CD4-positive, alpha-beta T cell treated with Interleukin-6 at 100 ng/mL for 8 hours (primary cell): Measurements from ENCODE around the gene GCGR.
"Not testable (repeated sequence)": the region's sequence is repeated elsewhere in the genome, so short reads cannot be mapped to it uniquely, and the experiment has no call there.

Source experiments
- DNase-seq: peaks from one replicate; pipeline ENCODE4 v3.0.0-alpha.2; 2020; ENCODE audit warnings: mixed read lengths, low spot score

The GCGR gene

DNA sequence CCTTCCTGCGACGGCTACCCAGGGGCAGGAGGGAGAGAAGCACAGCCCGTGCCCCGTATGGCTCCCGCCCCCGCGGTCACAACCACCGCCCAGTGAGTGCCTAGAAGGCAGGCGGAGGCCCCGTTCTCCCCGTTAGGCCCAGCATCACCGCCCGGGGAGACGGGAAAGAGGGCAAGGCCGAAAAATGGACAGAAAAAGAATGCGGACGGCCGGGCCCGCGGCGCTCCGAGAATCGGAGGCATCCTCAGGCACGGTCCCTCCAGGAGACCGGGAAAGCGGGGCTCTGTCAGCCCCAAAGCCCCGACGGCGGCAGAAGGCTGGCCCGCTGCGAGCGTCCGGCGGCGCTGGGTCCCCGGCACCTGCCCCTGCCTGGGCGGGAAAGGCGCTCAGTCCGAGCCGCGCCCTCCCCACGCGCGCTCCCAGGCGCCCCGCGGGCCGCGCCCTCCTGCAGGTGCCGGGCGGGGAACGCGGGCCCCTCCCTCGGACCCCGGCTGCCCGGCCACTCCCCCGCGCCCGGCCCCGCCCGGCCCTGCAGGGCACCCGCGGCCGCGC is 28.7 kb downstream of the GCGR start:
- no peak for DNase-seq

DNA sequence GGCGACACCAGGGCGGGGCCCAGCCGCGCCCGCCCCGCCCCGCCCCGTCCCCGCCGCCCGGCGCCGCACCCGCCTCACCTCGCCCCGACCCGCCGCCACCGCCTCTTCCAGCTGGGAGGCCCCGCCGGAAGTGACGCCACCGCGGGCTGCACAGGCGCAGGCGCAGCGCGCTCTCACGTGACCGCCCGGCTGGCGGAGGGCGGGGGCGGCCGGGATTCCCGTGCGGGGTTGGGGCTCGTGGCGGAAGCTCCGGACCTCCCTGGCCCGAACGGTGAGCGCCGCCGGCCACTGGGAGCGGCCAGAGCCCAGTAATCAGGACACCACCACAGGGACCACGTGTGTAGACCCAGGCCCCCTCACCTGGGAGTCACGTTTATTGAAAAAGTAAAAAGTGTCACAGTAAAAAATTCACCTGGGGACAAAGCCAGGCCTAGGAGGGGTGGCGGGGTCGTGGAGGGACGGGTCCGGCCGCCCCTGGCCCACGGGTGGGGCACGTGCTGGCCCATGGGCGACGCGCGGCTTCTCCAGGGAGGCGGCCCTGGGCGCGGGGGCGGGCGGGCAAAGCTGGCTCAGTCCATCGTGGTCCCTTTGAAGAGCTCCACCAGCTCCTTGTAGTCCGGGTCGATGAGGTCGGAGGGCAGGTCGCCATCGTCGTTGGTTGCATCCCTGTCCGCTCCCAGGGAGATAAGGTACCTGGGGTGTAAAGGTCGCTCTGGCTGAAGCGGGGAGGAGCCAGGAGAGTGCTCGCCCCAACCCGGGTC is 29.4 kb downstream of the GCGR start, which contains the start of gene MCRIP1:
MCRIP1 (minus strand) TSS at position 132 of the 761 bp plus-strand sequence. CDS start 8,785 bp downstream, outside the sequence.
- DNase-seq: peak; percentile 91

DNA sequence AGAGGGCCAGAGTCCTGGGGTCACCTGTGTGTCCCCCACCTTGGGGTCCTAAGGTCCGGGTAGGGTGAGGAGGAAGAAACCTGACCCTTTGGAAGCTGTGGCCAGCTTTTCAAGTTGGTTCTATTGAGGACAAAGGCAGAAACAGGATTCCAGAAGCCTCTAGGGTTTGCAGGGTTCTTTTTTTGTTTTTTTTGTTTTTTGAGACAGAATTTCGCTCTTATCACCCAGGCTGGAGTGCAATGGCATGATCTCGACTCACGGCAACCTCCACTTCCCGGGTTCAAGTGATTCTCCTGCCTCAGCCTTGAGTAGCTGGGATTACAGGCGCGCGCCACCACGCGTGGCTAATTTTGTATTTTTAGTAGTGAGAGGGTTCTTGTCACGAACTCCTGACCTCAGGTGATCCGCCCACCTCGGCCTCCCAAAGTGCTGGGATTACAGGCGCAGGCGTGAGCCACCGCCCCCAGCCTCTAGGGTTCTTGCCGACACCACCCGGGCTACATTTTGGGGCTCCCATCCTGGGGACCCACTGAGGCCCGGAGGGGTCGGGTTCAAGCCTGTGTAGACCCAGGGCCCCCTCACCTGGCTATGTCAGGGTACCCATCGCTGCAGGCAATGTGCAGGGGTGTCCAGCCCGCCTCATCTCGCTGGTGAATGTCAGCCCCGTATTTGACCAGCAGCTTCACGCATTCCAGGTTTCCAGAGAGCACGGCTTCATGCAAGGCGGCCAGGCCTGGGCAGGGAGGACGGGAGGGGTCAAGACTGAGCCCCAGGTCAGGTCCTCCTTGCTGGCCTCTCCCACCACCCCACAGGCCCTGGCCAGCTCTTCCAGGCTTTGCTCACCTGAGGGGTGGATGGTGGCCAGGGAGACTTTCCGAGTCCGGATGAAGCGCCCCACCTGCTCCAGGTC is 30.2 kb downstream of the GCGR start:
- DNase-seq: no peak

DNA sequence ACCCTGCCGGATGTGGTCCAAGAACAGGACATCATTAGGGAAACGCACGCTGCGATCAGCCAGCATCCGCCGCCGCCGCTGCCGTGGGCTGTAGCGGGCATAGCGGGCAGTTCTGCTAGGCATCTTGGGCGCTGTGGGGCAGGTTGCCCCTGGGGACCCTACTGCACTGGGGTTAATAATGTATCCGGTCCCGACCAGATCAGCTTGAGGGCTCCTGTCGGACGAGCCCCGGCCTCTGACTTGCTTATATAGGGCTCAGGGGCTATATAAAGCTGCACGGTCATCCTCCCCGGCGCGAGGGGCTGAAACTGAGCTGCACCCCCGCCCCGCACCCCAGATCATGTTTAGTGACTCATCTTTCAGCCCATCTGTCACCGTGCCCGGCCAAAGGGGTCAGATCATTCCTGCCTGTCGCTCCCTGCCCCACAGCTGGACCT is 30.9 kb downstream of the GCGR start, which contains the start of gene PPP1R27:
PPP1R27 (minus strand) TSS at position 220 of the 437 bp plus-strand sequence; CDS start at position 123, 97 bp downstream.
- DNase-seq: no peak

DNA sequence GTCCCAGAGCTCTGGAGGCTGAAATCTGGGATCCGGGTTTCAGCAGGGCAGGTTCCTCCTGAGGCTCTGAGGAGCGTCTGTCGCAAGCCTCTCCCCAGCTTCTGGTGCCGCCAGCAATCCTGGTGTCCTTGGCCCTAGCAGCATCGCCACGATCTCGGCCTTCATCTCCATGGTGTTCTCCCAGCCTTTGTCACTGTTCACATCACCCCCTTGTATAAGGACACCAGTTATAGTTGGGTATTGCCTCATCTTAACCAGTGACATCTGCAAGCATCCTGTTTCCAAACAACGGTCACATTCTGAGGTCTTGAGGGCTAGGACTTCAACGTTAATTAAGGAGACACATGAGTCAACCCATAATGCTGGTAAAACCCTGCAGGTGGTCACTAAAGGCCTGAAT is 33.7 kb downstream of the GCGR start:
- DNase-seq: no peak

DNA sequence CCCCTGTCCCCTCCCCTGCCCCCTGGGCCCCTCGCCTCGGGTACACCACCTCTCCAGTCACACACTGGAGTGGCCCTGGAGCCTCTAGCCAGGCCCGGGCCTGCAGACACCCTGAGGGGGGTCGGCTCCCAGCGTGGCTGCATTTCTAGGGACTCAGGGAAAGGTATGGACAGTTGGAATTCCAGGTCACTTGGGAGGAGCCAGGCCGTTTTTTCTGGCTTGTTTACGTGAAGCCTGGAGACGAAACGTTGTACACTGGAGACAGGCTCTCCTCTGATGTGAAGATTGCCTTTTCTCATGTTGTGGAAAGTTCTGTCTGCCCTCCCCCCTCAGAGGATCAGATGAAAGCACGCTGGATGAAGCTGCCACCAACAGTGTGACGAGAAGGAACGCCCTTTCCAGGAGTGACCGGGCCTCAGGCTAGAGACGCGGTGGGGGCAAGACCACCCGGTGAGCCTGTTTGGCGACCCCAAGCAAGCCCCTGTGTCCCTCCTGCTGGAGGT is 34.9 kb downstream of the GCGR start:
- DNase-seq: no peak

DNA sequence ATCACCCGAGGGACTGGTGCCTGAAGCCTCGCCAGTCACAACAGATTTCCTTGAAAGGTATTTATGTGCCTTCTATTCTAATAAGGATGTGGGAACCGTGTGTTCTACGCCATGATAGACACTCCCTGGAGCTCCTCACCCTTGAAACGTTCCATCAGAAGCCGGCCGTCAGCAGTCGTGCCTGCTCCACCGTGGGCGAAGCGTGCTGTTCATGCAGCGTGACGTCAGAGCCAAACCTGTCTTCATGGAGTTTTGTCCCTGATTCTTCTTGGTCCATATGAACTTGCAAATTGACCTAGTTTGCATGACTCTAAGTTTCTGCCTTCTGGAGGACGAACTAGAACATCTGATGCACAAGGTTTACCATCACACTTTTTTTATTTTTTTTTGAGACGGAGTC is 35.4 kb downstream of the GCGR start:
- DNase-seq: no peak

DNA sequence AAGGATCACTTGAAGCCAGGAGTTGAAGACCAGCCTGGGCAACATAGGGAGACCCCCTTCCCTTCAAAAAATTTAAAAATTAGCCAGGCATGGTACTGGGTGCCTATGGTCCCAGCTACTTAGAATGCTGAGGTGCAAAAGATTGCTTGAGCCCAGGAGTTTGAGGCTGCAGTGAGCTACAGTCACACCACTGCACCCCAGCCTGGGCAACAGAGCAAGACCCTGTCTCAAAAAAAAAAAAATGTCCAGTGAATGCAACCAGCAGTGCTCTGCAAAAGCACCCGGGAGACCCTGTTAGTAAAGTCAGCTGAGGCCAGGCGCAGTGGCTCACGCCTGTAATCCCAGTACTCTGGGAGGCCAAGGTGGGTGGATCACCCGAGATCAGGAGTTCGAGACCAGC is 36.1 kb downstream of the GCGR start:
- DNase-seq: not testable (repeated sequence)

DNA sequence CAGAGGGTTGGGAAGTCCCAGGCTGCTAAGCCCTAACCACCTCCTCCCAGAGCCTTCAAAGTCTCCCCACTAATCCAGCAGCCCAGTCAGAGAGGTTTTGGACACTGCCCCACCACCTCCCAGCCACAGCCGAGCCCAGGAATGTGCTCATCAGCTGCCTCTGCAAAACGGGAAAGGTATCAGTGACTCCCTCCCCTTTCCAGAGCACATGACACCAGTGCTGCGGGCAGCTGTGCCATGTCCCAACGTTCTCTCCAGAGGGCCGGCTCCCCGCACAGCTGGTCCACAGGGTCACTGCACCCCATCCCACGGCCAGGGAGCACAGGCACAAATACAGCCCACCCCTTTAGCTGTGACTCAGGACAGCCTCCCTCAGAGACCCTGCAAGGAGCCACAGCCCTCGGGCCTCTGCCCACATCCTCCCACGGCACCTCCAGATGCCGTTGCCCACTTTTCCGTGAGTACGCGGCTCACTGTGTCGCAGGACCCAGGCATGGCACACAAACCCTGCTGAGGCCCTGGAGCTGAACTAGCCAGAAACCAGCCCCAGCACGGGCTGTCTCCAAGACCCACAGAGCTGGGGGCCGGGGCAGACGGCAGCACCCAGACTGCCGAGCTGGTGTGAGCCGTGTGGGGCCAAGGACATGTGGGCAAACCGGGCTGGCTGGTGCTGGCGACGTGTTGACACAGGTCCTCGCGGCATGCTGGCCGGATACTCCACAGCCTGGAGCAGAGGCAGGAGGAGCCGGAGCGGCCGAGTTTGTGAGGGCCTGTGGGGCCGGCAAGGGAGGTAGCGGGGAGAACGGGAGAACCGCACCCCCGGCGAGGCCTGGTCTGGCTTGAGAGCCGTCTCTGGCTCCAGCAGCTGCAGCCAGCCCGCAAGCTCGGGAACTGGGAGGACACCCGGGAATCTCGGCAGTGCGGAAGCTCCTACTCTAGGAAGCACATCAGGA is 37.2 kb downstream of the GCGR start:
- DNase-seq: no peak

DNA sequence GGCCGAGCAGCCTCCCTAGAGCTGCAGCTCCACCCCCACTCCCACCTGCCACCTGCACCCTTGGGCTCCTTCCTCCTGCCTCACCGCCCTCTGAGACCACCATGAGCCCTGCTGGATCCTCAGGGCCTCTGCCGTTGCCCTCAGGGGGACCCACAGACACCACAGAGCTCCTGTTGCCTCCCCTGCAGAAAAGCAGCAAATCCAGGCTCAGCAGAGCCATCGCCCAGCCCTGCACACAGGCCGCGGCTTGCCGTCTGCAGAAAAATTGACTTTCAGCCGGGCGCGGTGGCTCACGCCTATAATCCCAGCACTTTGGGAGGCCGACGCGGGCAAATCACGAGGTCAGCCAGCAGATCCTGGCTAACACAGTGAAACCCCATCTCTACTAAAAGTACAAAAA is 37.9 kb downstream of the GCGR start:
- no peak for DNase-seq

DNA sequence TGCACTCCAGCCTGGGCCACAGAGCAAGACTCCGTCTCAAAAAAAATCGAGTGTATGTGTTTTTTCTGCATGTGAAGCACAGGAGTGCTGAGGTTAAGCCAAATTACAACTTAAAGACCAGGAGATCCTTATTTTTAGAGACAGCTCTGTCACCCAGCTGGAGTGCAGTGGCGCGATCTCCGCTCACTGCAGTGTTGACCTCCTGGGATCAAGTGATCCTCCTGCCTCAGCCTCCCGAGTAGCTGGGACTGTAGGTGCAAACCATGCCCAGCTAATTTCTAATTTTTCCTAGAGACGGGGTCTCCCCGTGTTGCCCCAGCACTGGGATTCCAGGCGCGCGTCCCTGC is 38.4 kb downstream of the GCGR start:
- no peak for DNase-seq

DNA sequence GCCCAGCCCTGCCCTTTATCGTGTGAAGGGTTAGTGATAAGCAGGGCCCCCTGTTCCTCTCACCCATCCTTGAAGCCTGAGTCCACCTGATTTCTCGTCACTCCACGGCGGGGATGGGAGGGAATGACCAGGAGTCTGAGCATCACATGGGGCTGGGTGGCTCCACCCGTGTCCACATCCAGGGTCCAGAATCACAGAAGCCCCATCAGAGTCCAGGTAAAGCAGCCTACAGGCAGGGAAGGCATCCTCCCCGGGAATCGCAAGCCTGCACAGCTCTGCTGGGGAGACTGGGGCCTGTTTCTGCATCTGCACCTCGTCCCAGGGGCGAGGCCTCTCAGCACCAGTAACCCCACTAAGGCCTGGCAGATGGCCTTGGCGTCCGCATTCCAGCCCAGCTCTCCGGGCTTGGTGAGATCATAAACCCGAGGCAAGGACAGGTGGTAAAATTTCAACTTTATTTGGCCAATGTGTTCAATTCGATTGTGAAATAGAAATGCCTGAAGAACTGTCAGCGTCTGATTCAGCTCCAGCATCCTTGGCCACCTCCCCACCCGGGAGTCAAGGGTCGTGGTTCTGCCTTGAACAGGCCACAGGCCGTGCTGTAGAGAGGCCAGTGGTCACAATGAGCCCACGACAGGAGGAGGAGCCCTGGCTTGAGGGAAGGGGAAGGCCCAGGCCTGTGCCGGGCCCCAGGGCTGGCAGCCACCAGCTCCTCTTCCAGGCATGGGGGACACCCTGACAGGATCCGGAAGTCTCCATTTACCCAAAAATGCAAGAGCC is 39.0 kb downstream of the GCGR start:
- DNase-seq: no peak

DNA sequence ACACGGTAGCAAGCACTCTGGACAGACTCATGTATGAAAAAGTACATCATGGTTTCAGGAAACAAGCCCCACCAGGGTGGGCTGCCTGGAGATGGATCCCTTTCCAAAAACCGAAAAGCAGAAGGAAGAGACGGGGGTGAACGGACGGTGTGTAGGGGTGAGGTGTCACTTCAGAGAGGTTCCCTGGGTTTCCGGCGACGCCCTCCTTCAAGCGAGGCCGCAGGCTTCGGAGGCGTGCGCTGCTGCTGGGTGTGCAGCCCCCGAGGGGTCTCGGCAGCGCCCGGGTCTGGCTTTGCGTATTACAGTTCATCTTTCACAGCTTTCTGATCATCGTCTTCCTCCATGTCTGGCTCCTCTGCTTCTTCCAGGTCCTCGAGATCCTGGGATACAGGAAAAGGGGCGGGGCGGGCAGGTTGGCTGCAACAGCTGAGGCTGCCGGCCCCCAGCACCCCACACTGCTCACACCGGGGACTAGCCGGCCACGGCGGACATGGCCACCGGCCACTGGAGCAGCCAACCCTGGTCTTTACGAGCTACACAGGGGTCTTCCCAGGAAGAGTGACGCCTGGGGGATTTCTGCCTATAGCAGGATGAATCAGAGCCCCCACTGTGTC is 39.9 kb downstream of the GCGR start:
- DNase-seq: no peak

DNA sequence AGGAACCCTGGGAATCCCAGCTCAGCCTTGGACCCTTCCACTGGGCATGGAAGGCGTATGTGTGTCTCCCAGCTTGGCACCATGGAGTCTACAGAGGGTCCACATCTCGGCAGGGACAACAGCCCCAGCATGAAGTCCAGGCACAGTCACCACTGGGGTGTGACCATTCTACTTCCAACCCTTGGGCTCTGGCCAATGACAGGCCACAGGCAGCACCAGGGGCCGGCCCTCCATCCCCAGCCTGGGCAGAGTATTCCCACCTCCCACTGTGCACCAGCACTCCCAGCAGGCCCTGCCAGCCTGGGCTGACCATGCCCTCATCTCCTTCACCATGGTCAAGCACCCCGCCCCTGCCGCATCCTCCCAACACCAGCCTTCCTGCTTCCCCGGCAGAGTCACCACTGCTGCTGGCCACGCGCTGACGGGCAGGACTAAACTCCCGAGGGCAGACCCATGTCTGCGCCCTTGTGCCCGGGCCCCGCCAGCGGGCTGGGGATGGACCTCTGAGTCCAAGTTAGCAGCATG is 40.4 kb downstream of the GCGR start:
- DNase-seq: no peak

DNA sequence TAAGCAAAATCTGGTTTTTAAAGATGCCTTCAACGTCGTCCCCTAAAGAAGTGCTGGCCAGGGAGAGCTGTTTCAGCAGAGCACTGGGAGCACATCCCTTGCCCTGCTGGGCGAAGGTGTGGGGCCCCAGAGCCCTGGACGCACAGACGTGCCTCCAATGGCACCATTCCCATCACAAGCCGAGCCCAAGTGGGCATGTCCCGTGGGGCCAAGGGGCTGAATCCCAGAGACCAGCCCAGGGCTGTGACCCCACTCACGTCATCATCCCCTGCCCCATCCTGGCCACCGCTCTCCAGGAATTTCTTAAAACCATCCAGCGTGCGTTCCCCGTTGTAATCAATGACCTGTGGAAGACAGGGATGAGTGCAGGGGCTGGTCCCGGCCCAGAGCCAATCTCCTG is 40.9 kb downstream of the GCGR start:
- DNase-seq: no peak

DNA sequence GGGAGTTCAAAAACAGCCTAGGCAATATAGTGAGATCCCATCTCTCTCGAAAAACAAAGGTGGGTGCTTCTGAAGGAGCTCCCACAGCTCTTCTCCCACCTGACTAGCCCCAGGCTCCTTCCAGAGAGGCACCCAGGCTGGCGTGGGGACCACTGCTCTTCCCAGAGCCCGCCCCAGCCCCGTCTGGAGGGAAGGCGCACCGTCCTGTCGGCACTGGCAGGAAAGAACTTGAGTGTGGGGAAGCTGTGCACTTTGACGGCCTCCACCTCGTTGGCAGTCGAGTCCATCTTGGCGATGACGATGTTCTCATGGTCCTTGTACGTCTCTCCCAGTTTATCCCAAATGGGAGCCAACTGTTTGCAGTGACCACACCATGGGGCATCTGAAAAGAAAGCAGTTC is 41.4 kb downstream of the GCGR start:
- DNase-seq: no peak

DNA sequence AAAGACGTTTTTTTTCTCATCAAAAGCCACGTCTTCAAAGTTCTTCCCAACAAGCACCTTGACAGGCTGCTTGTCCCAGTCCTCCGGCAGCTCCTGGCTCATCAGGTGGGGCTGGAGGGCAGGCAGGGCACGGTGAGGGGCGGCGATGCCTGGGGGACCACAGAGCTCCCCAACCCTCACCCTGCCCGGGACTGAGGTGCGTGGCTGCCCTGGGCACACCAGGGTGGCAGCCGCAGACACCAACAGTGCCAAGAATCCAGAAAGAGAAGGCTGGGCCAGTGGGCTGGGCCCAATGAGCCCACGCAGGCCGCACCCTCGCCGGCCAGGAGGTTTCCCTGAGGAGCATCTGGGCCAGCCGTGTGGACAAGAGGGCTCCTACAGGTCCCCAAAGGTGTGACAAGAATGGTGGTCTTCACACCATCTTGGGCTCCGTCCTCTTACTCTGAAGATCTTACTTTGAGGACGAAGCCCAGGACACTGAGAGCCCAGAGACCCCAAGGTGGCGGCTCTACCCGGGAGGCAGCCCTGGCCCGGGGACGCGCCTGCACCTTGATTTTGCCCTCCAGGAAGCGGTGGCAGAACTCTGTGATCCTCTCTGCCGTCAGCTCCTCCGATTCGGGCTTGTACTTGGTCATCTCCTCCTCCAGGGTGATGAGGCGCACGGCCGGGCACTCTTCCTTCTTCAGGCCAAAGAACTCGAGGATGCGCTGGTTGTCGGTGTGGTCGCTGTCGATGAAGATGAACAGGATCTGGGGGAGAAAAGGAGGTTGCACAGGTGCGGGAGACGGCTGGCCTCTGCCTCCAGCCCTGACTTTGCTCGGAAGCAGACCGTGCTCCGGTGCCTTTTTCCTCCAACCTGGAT is 42.2 kb downstream of the GCGR start:
- no peak for DNase-seq

DNA sequence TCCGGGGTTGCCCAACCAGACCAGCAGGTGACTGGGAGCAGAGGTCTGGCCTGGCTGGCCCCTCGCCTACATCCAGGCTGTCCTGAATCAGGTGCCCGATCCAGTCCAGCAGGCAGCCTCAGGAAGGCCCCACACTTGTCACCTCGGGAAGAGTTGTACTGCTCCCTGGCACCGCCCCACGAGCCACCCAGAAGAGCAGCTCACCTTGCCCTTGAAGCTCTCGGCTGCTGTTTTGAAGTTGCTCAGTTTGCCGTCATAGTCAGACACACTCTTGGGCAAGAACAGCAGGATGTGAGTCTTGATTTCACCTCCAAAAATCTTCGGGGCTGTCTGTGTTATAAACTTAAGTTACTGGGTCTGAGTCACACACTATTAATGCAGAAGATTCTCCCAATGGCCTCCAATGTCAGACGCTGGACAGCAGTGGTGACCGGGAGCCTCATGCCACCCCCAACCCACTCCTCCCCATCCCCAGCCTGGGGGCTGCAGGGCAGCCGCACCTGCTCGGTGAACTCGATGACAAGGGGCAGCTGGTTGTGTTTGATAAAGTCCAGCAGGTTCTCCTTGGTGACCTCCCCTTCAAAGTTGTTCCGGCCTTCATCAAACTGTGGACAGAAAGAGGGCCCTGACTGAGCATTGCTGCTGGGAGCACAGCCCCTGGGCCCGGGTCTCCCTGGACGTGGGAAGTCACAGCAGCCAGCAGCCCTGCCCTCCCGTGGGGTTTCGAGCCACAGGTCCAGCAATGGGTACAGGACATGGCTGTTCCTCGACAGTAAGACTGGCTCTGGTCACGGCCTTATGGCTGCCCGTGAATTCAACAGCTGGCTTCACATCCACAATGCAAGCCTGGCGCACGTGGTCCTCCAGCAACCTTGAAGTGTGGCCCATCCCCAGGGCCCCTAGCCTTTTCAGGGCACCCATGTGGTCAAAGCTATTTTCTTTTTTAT is 43.1 kb downstream of the GCGR start:
- no peak for DNase-seq
